Measurements from ENCODE around the gene SPATA12. TPM values are rescaled to one million over a fixed set of nuclear protein-coding genes. Genes with fewer than 3 reads are reported as not detected.

The SPATA12 gene
- total RNA-seq, 2 donors from 2014 or later = not detected

- no peaks in the 10 kb centered on the region for H3K9me3 Mint-ChIP-seq
- ATAC-seq (no peak), DNase-seq (ENCODE audit: low spot score) (no peak)
- H3K27me3 Mint-ChIP-seq = peaks cover 0 to 3% of the 10 kb centered on the region in 2 donors
- H3K27ac Mint-ChIP-seq = no peak overlapping the region
- H3K36me3 Mint-ChIP-seq = no peaks in the 10 kb centered on the region
- peaks cover 17 to 22% of the 10 kb centered on the region in 2 donors for H3K4me1 Mint-ChIP-seq (ENCODE audit: low read depth in 2 of 2)
- H3K4me3 Mint-ChIP-seq = no peak overlapping the region
Observed at GRCh38 chr3:57064001-57064400, 3.5 kb downstream of the SPATA12 start.

- DNase-seq (ENCODE audit: low spot score) (no peak), ATAC-seq (no peak)
- peaks cover 0 to 3% of the 10 kb centered on the region in 2 donors for H3K27me3 Mint-ChIP-seq
- H3K36me3 Mint-ChIP-seq = no peaks in the 10 kb centered on the region
- no peak overlapping the region for H3K27ac Mint-ChIP-seq
- no peaks in the 10 kb centered on the region for H3K9me3 Mint-ChIP-seq
- H3K4me3 Mint-ChIP-seq = no peak overlapping the region
- H3K4me1 Mint-ChIP-seq (ENCODE audit: low read depth in 2 of 2) = peaks cover 21 to 26% of the 10 kb centered on the region in 2 donors
Observed at GRCh38 chr3:57064572-57064971, 4.1 kb downstream of the SPATA12 start.

GRCh38 chr3:57065588-57065987 lies 5.1 kb downstream of the SPATA12 start:
- Mint-ChIP-seq H3K36me3 (no peaks in the 10 kb centered on the region), H3K9me3 (no peaks in the 10 kb centered on the region), H3K27ac (no peak overlapping the region), H3K4me3 (no peak overlapping the region), H3K4me1 (ENCODE audit: low read depth in 2 of 2) (peaks cover 21 to 26% of the 10 kb centered on the region in 2 donors), H3K27me3 (peaks cover 0 to 3% of the 10 kb centered on the region in 2 donors)
- ATAC-seq = no peak
- DNase-seq (ENCODE audit: low spot score) = no peak

- H3K36me3 Mint-ChIP-seq = no peaks in the 10 kb centered on the region
- peaks cover 0 to 3% of the 10 kb centered on the region in 2 donors for H3K27me3 Mint-ChIP-seq
- H3K27ac Mint-ChIP-seq = no peak overlapping the region
- no peaks in the 10 kb centered on the region for H3K9me3 Mint-ChIP-seq
- DNase-seq (ENCODE audit: low spot score) = no peak
- no peak overlapping the region for H3K4me3 Mint-ChIP-seq
- peaks cover 21 to 26% of the 10 kb centered on the region in 2 donors for H3K4me1 Mint-ChIP-seq (ENCODE audit: low read depth in 2 of 2)
- no peak for ATAC-seq
Observed at GRCh38 chr3:57066471-57066870, 6.0 kb downstream of the SPATA12 start.

- Mint-ChIP-seq H3K36me3 (no peaks in the 10 kb centered on the region), H3K27me3 (no peaks in the 10 kb centered on the region), H3K27ac (peak overlapping the region in 1 of 2 donors; percentile 41), H3K4me3 (peak overlapping the region; percentile 10), H3K4me1 (ENCODE audit: low read depth in 2 of 2) (peaks cover 15% of the 10 kb centered on the region in 2 donors), H3K9me3 (no peaks in the 10 kb centered on the region)
- no peak for DNase-seq (ENCODE audit: low spot score)
- peak; percentile 93 to 94 for ATAC-seq
Observed at GRCh38 chr3:57068437-57069089, 8.1 kb downstream of the SPATA12 start.

GRCh38 chr3:57069503-57069902 lies 9.0 kb downstream of the SPATA12 start:
- DNase-seq (ENCODE audit: low spot score) = no peak
- H3K4me1 Mint-ChIP-seq (ENCODE audit: low read depth in 2 of 2) = peaks cover 14 to 15% of the 10 kb centered on the region in 2 donors
- no peaks in the 10 kb centered on the region for H3K36me3 Mint-ChIP-seq
- peak overlapping the region in 1 of 2 donors; percentile 41 for H3K27ac Mint-ChIP-seq
- H3K9me3 Mint-ChIP-seq = no peaks in the 10 kb centered on the region
- H3K27me3 Mint-ChIP-seq = peaks cover 2 to 6% of the 10 kb centered on the region in 2 donors
- no peak overlapping the region for H3K4me3 Mint-ChIP-seq
- ATAC-seq = no peak

GRCh38 chr3:57073628-57074027 lies 13.2 kb downstream of the SPATA12 start:
- H3K4me1 Mint-ChIP-seq (ENCODE audit: low read depth in 2 of 2) = peaks cover 7 to 8% of the 10 kb centered on the region in 2 donors
- no peak overlapping the region for H3K4me3 Mint-ChIP-seq
- DNase-seq (ENCODE audit: low spot score) = no peak
- H3K27ac Mint-ChIP-seq = no peak overlapping the region
- peaks cover 29 to 34% of the 10 kb centered on the region in 2 donors for H3K27me3 Mint-ChIP-seq
- no peaks in the 10 kb centered on the region for H3K9me3 Mint-ChIP-seq
- ATAC-seq = no peak
- H3K36me3 Mint-ChIP-seq = no peaks in the 10 kb centered on the region

GRCh38 chr3:57074135-57074534 lies 13.7 kb downstream of the SPATA12 start:
- H3K27ac Mint-ChIP-seq = no peak overlapping the region
- peaks cover 29 to 34% of the 10 kb centered on the region in 2 donors for H3K27me3 Mint-ChIP-seq
- H3K36me3 Mint-ChIP-seq = no peaks in the 10 kb centered on the region

GRCh38 chr3:57076422-57076951 lies 16.0 kb downstream of the SPATA12 start:
- Mint-ChIP-seq H3K4me1 (ENCODE audit: low read depth in 2 of 2) (no peaks in the 10 kb centered on the region), H3K36me3 (no peaks in the 10 kb centered on the region), H3K27ac (no peak overlapping the region), H3K9me3 (no peaks in the 10 kb centered on the region), H3K27me3 (peaks cover 36 to 48% of the 10 kb centered on the region in 2 donors), H3K4me3 (no peak overlapping the region)
- ATAC-seq (no peak), DNase-seq (ENCODE audit: low spot score) (no peak)

More at GRCh38 chr3:57074135-57074534, 13.7 kb downstream of the SPATA12 start:
- ATAC-seq (peak in 1 of 2 donors; percentile 32), DNase-seq (ENCODE audit: low spot score) (no peak)
- Mint-ChIP-seq H3K9me3 (no peaks in the 10 kb centered on the region), H3K4me1 (ENCODE audit: low read depth in 2 of 2) (peaks cover 2% of the 10 kb centered on the region in 2 donors), H3K4me3 (no peak overlapping the region)

- Mint-ChIP-seq H3K4me1 (ENCODE audit: low read depth in 2 of 2) (no peaks in the 10 kb centered on the region), H3K36me3 (no peaks in the 10 kb centered on the region), H3K4me3 (peak overlapping the region; percentile 36), H3K27ac (no peak overlapping the region), H3K27me3 (peaks cover 36 to 48% of the 10 kb centered on the region in 2 donors), H3K9me3 (no peaks in the 10 kb centered on the region)
- ATAC-seq (no peak), DNase-seq (ENCODE audit: low spot score) (no peak)
Observed at GRCh38 chr3:57077630-57078343, 17.3 kb downstream of the SPATA12 start.

GRCh38 chr3:57078344-57078634 lies 17.8 kb downstream of the SPATA12 start:
- H3K4me1 Mint-ChIP-seq (ENCODE audit: low read depth in 2 of 2) = no peaks in the 10 kb centered on the region
- peaks cover 36 to 48% of the 10 kb centered on the region in 2 donors for H3K27me3 Mint-ChIP-seq
- DNase-seq (ENCODE audit: low spot score) = no peak
- peak overlapping the region; percentile 36 for H3K4me3 Mint-ChIP-seq
- no peaks in the 10 kb centered on the region for H3K36me3 Mint-ChIP-seq
- peak in 1 of 2 donors; percentile 34 for ATAC-seq
- no peak overlapping the region for H3K27ac Mint-ChIP-seq
- no peaks in the 10 kb centered on the region for H3K9me3 Mint-ChIP-seq

GRCh38 chr3:57078635-57079473 lies 18.4 kb downstream of the SPATA12 start:
- ATAC-seq (peak; percentile 56 to 71), DNase-seq (ENCODE audit: low spot score) (no peak)
- Mint-ChIP-seq H3K9me3 (no peaks in the 10 kb centered on the region), H3K27me3 (peaks cover 36 to 48% of the 10 kb centered on the region in 2 donors), H3K4me3 (peak overlapping the region; percentile 49), H3K27ac (no peak overlapping the region), H3K4me1 (ENCODE audit: low read depth in 2 of 2) (no peaks in the 10 kb centered on the region), H3K36me3 (no peaks in the 10 kb centered on the region)

- no peak overlapping the region for H3K4me3 Mint-ChIP-seq
- H3K9me3 Mint-ChIP-seq = no peaks in the 10 kb centered on the region
- peaks cover 35 to 42% of the 10 kb centered on the region in 2 donors for H3K27me3 Mint-ChIP-seq
- ATAC-seq = no peak
- H3K36me3 Mint-ChIP-seq = no peaks in the 10 kb centered on the region
- no peak overlapping the region for H3K27ac Mint-ChIP-seq
- no peaks in the 10 kb centered on the region for H3K4me1 Mint-ChIP-seq (ENCODE audit: low read depth in 2 of 2)
- no peak for DNase-seq (ENCODE audit: low spot score)
Observed at GRCh38 chr3:57079474-57079831, 19.0 kb downstream of the SPATA12 start.

All from natural killer cell treated with Interleukin-12 subunit alpha and Interleukin-12 subunit beta and Interleukin-15 and Interleukin-18, amount 100 ng/mL, for 72 hours (primary cell).